ENCODE data around the gene C12orf75.

The C12orf75 gene

DNA sequence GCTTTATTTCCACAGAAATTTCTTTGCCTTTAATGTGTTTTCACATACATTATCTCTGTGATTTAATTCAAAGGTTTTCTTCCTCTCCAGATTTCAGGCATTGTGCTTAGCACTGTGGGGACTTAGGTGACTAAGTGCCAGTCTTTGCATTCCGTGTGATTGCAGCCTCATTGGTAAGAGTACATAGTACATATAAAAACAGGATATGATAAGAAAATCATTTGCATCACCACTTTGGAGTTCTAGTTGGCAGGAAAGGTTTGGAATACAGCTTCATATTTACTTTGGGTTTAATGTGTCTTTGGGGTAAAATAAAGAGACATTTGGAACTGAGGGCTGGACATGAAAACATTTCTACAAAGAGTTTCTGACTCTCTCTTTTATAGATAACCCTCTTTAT, 37.8 kb upstream of the C12orf75 start:
- Histone ChIP-seq H3K79me1 (ENCODE audit: low read depth, low read length) (no peaks in the 10 kb centered on the region), H2BK120ac (ENCODE audit: low read depth, low read length) (no peak overlapping the region), H2BK5ac (ENCODE audit: low read length) (no peak overlapping the region), H3K27ac (replicated peaks; ENCODE audit: low read length) (no peak overlapping the region), H4K91ac (ENCODE audit: low read depth, low read length, poor library complexity) (no peak overlapping the region), H2AFZ (ENCODE audit: low read length) (no peak overlapping the region), H3K23ac (ENCODE audit: low read depth, low read length, poor library complexity) (no peak overlapping the region), H2AK5ac (ENCODE audit: low read depth, low read length) (no peak overlapping the region), H3K4me1 (ENCODE audit: control insufficient read depth in 2 of 2, insufficient read depth in 1 of 2, low read depth in 1 of 2, low read length in 2 of 2) (peaks cover 0 to 30% of the 10 kb centered on the region in 2 donors), H3K36me3 (replicated peaks in 1 of 2; ENCODE audit: control insufficient read depth in 2 of 2, insufficient read depth in 2 of 2, low read length in 2 of 2) (no peaks in the 10 kb centered on the region), H4K8ac (ENCODE audit: low read depth, low read length) (no peak overlapping the region), H3K9ac (ENCODE audit: low read depth, low read length, poor library complexity) (no peak overlapping the region), H3K18ac (ENCODE audit: low read length) (no peak overlapping the region), H3K14ac (ENCODE audit: low read length) (no peak overlapping the region), H3K9me3 (replicated peaks in 1 of 2; ENCODE audit: control insufficient read depth in 2 of 2, insufficient read depth in 1 of 2, low read depth in 1 of 2, low read length in 2 of 2) (no peaks in the 10 kb centered on the region), H3K27me3 (ENCODE audit: control insufficient read depth in 3 of 3, insufficient read depth in 3 of 3, low read depth in 1 of 3, low read length in 3 of 3) (no peaks in the 10 kb centered on the region), H2BK15ac (ENCODE audit: low read length) (no peak overlapping the region), H3K4me2 (ENCODE audit: insufficient read depth, low read length, poor library complexity, severe bottlenecking) (no peak overlapping the region), H3K4ac (ENCODE audit: low read length) (no peak overlapping the region), H2BK12ac (ENCODE audit: low read length) (no peak overlapping the region), H3K4me3 (ENCODE audit: low read length in 2 of 2) (no peak overlapping the region)
- no CpG with 5 or more reads among the region's 1 CpG for WGBS, 2 donors (ENCODE audit: extremely low coverage in 2 of 2, insufficient read length in 2 of 2, insufficient replicate concordance in 1 of 2)
- no peak for DNase-seq (ENCODE audit: low spot score)

DNA sequence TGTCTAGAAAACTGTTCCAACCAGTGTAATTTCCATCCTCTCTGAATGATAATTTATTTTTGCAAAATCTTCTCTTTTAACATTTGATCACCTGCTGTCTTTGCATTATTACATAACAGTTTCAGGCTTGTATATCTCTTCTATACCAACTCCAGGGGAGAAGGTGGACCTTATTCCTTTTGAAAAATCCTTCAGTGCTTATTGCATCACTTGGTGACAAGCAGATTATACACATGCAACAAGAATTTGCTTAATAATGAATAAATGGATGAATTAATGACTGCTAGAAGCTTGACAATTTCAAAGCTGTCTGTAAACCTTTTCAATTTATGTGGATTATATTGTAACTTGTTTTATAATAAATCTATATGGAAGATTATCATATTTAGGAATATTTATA, 37.3 kb upstream of the C12orf75 start:
- Histone ChIP-seq H3K4me1 (ENCODE audit: control insufficient read depth in 2 of 2, insufficient read depth in 1 of 2, low read depth in 1 of 2, low read length in 2 of 2) (peaks cover 0 to 32% of the 10 kb centered on the region in 2 donors), H3K4me3 (ENCODE audit: low read length in 2 of 2) (no peak overlapping the region), H2BK12ac (ENCODE audit: low read length) (no peak overlapping the region)

GRCh38 chr12:105294161-105294560, 36.3 kb upstream of the C12orf75 start:
- no peak overlapping the region for H3K23ac ChIP-seq (ENCODE audit: low read depth, low read length, poor library complexity)
- H4K8ac ChIP-seq (ENCODE audit: low read depth, low read length), result no peak overlapping the region
- no peaks in the 10 kb centered on the region for H3K27me3 ChIP-seq (ENCODE audit: control insufficient read depth in 3 of 3, insufficient read depth in 3 of 3, low read depth in 1 of 3, low read length in 3 of 3)
- H2BK15ac ChIP-seq (ENCODE audit: low read length), result no peak overlapping the region
- no peak overlapping the region for H2BK120ac ChIP-seq (ENCODE audit: low read depth, low read length)
- no peaks in the 10 kb centered on the region for H3K79me1 ChIP-seq (ENCODE audit: low read depth, low read length)
- H2AK5ac ChIP-seq (ENCODE audit: low read depth, low read length), result no peak overlapping the region
- DNase-seq (ENCODE audit: low spot score), result no peak
- H3K14ac ChIP-seq (ENCODE audit: low read length), result no peak overlapping the region
- no peak overlapping the region for H3K4me3 ChIP-seq (ENCODE audit: low read length in 2 of 2)
- no peak overlapping the region for H2AFZ ChIP-seq (ENCODE audit: low read length)
- no peaks in the 10 kb centered on the region for H3K36me3 ChIP-seq (replicated peaks in 1 of 2; ENCODE audit: control insufficient read depth in 2 of 2, insufficient read depth in 2 of 2, low read length in 2 of 2)
- H4K91ac ChIP-seq (ENCODE audit: low read depth, low read length, poor library complexity), result no peak overlapping the region
- WGBS, 2 donors (ENCODE audit: extremely low coverage in 2 of 2, insufficient read length in 2 of 2, insufficient replicate concordance in 1 of 2), result no CpG with 5 or more reads among the region's 2 CpGs
- H2BK12ac ChIP-seq (ENCODE audit: low read length), result no peak overlapping the region
- H3K4me2 ChIP-seq (ENCODE audit: insufficient read depth, low read length, poor library complexity, severe bottlenecking), result no peak overlapping the region
- no peak overlapping the region for H3K27ac ChIP-seq (replicated peaks; ENCODE audit: low read length)
- no peak overlapping the region for H3K9ac ChIP-seq (ENCODE audit: low read depth, low read length, poor library complexity)
- no peak overlapping the region for H2BK5ac ChIP-seq (ENCODE audit: low read length)
- no peak overlapping the region for H3K18ac ChIP-seq (ENCODE audit: low read length)
- H3K9me3 ChIP-seq (replicated peaks in 1 of 2; ENCODE audit: control insufficient read depth in 2 of 2, insufficient read depth in 1 of 2, low read depth in 1 of 2, low read length in 2 of 2), result peaks cover 0 to 5% of the 10 kb centered on the region in 2 donors
- H3K4me1 ChIP-seq (ENCODE audit: control insufficient read depth in 2 of 2, insufficient read depth in 1 of 2, low read depth in 1 of 2, low read length in 2 of 2), result peaks cover 0 to 32% of the 10 kb centered on the region in 2 donors
- H3K4ac ChIP-seq (ENCODE audit: low read length), result no peak overlapping the region

More for the DNA sequence above, 37.3 kb upstream of the C12orf75 start:
- no peak overlapping the region for H2BK15ac ChIP-seq (ENCODE audit: low read length)
- no peak overlapping the region for H4K91ac ChIP-seq (ENCODE audit: low read depth, low read length, poor library complexity)
- no peak overlapping the region for H3K9ac ChIP-seq (ENCODE audit: low read depth, low read length, poor library complexity)
- H3K27ac ChIP-seq (replicated peaks; ENCODE audit: low read length), result no peak overlapping the region
- no peak overlapping the region for H3K23ac ChIP-seq (ENCODE audit: low read depth, low read length, poor library complexity)
- no peaks in the 10 kb centered on the region for H3K36me3 ChIP-seq (replicated peaks in 1 of 2; ENCODE audit: control insufficient read depth in 2 of 2, insufficient read depth in 2 of 2, low read length in 2 of 2)
- H4K8ac ChIP-seq (ENCODE audit: low read depth, low read length), result no peak overlapping the region
- no peak for DNase-seq (ENCODE audit: low spot score)
- H2AK5ac ChIP-seq (ENCODE audit: low read depth, low read length), result no peak overlapping the region
- no peak overlapping the region for H3K4me2 ChIP-seq (ENCODE audit: insufficient read depth, low read length, poor library complexity, severe bottlenecking)
- no peak overlapping the region for H3K14ac ChIP-seq (ENCODE audit: low read length)
- H3K79me1 ChIP-seq (ENCODE audit: low read depth, low read length), result no peaks in the 10 kb centered on the region
- H3K4ac ChIP-seq (ENCODE audit: low read length), result no peak overlapping the region
- H2AFZ ChIP-seq (ENCODE audit: low read length), result no peak overlapping the region
- no peaks in the 10 kb centered on the region for H3K27me3 ChIP-seq (ENCODE audit: control insufficient read depth in 3 of 3, insufficient read depth in 3 of 3, low read depth in 1 of 3, low read length in 3 of 3)
- H3K9me3 ChIP-seq (replicated peaks in 1 of 2; ENCODE audit: control insufficient read depth in 2 of 2, insufficient read depth in 1 of 2, low read depth in 1 of 2, low read length in 2 of 2), result peaks cover 0 to 3% of the 10 kb centered on the region in 2 donors
- no peak overlapping the region for H2BK5ac ChIP-seq (ENCODE audit: low read length)
- no peak overlapping the region for H2BK120ac ChIP-seq (ENCODE audit: low read depth, low read length)
- no peak overlapping the region for H3K18ac ChIP-seq (ENCODE audit: low read length)

GRCh38 chr12:105294886-105295479, 35.5 kb upstream of the C12orf75 start:
- H2BK120ac ChIP-seq (ENCODE audit: low read depth, low read length), result no peak overlapping the region
- H3K14ac ChIP-seq (ENCODE audit: low read length), result no peak overlapping the region
- no peak overlapping the region for H3K18ac ChIP-seq (ENCODE audit: low read length)
- H2BK15ac ChIP-seq (ENCODE audit: low read length), result no peak overlapping the region
- H2BK5ac ChIP-seq (ENCODE audit: low read length), result no peak overlapping the region
- H3K4me2 ChIP-seq (ENCODE audit: insufficient read depth, low read length, poor library complexity, severe bottlenecking), result no peak overlapping the region
- no peak for DNase-seq (ENCODE audit: low spot score)
- H4K8ac ChIP-seq (ENCODE audit: low read depth, low read length), result no peak overlapping the region
- peaks cover 0 to 32% of the 10 kb centered on the region in 2 donors for H3K4me1 ChIP-seq (ENCODE audit: control insufficient read depth in 2 of 2, insufficient read depth in 1 of 2, low read depth in 1 of 2, low read length in 2 of 2)
- no peak overlapping the region for H3K9ac ChIP-seq (ENCODE audit: low read depth, low read length, poor library complexity)
- H3K4me3 ChIP-seq (ENCODE audit: low read length in 2 of 2), result no peak overlapping the region
- no peak overlapping the region for H3K23ac ChIP-seq (ENCODE audit: low read depth, low read length, poor library complexity)
- peaks cover 0 to 5% of the 10 kb centered on the region in 2 donors for H3K9me3 ChIP-seq (replicated peaks in 1 of 2; ENCODE audit: control insufficient read depth in 2 of 2, insufficient read depth in 1 of 2, low read depth in 1 of 2, low read length in 2 of 2)
- H3K36me3 ChIP-seq (replicated peaks in 1 of 2; ENCODE audit: control insufficient read depth in 2 of 2, insufficient read depth in 2 of 2, low read length in 2 of 2), result no peaks in the 10 kb centered on the region
- H3K27me3 ChIP-seq (ENCODE audit: control insufficient read depth in 3 of 3, insufficient read depth in 3 of 3, low read depth in 1 of 3, low read length in 3 of 3), result no peaks in the 10 kb centered on the region
- no peak overlapping the region for H4K91ac ChIP-seq (ENCODE audit: low read depth, low read length, poor library complexity)
- H3K79me1 ChIP-seq (ENCODE audit: low read depth, low read length), result no peaks in the 10 kb centered on the region
- peak overlapping the region; percentile 14 for H2AFZ ChIP-seq (ENCODE audit: low read length)
- no peak overlapping the region for H2AK5ac ChIP-seq (ENCODE audit: low read depth, low read length)
- no CpG with 5 or more reads among the region's 4 CpGs for whole genome bisulfite sequencing, 2 donors (ENCODE audit: extremely low coverage in 2 of 2, insufficient read length in 2 of 2, insufficient replicate concordance in 1 of 2)
- no peak overlapping the region for H3K4ac ChIP-seq (ENCODE audit: low read length)
- no peak overlapping the region for H2BK12ac ChIP-seq (ENCODE audit: low read length)
- no peak overlapping the region for H3K27ac ChIP-seq (replicated peaks; ENCODE audit: low read length)

Measured in neuronal stem cell (in vitro differentiated cells).